Keratinocyte (primary cell): ENCODE measurements around the gene IRX4. TPM values are rescaled to one million over a fixed set of nuclear protein-coding genes. Genes with fewer than 3 reads are reported as not detected.

Source experiments
- DNase-seq: peaks from one replicate; pipeline ENCODE4 v3.0.0-alpha.2; 2011; ENCODE audit warnings: low read depth, missing footprints, low spot score
- FAIRE-seq: peaks from 2 replicates; lab custom pipeline; 2011; peaks lifted over from hg19 to GRCh38; lab: Jason Lieb, UNC
- H2AFZ ChIP-seq: 2 replicates; pipeline ENCODE4 v1.6.0; 2012; ENCODE audit warnings: low read length, control low read depth, inconsistent platforms; ENCODE audit not compliant: control insufficient read depth
- H3K27ac ChIP-seq: 2 replicates; pipeline ENCODE4 v1.5.1; 2011; ENCODE audit warnings: low read length; ENCODE audit not compliant: control insufficient read depth, insufficient read depth
- H3K27me3 ChIP-seq: 3 replicates; pipeline ENCODE4 v1.6.0; 2011; ENCODE audit warnings: low read length; ENCODE audit not compliant: control insufficient read depth, insufficient read depth; ENCODE audit errors: extremely low read depth
- H3K36me3 ChIP-seq, 2 experiments: 2 replicates in 1 of 2; 3 replicates in 1 of 2; pipeline ENCODE4 v1.5.1; 2011; ENCODE audit warnings: low read length in 2 of 2, mild to moderate bottlenecking in 1 of 2; ENCODE audit not compliant: control insufficient read depth in 2 of 2, insufficient read depth in 2 of 2; ENCODE audit errors: extremely low read depth in 1 of 2
- H3K4me1 ChIP-seq: 3 replicates; pipeline ENCODE4 v1.5.1; 2011; ENCODE audit warnings: low read length; ENCODE audit not compliant: control insufficient read depth, insufficient read depth; ENCODE audit errors: extremely low read depth
- H3K4me2 ChIP-seq: 3 replicates; pipeline ENCODE4 v1.6.0; 2011; ENCODE audit warnings: low read depth, low read length; ENCODE audit not compliant: control insufficient read depth, insufficient read depth; ENCODE audit errors: extremely low read depth
- H3K4me3 ChIP-seq, 3 experiments: fragments of 200-600 bp in 1 of 3; sonication (generic) in 1 of 3; 2 replicates in 2 of 3; 3 replicates in 1 of 3; pipeline ENCODE4 v1.5.1; 2011 to 2016; ENCODE audit warnings: low read length in 3 of 3, mild to moderate bottlenecking in 3 of 3, control low read depth in 2 of 3, inconsistent platforms in 1 of 3, low read depth in 1 of 3, mixed read lengths in 1 of 3, mixed run types in 1 of 3, moderate library complexity in 1 of 3; ENCODE audit not compliant: control insufficient read depth in 2 of 3, insufficient read depth in 2 of 3; ENCODE audit errors: extremely low read depth in 1 of 3
- H3K79me2 ChIP-seq: 2 replicates; pipeline ENCODE4 v1.6.0; 2012; ENCODE audit warnings: low read length; ENCODE audit not compliant: control insufficient read depth, insufficient read depth
- H3K9ac ChIP-seq: 3 replicates; pipeline ENCODE4 v1.6.0; 2011; ENCODE audit warnings: low read length; ENCODE audit not compliant: control insufficient read depth, insufficient read depth; ENCODE audit errors: extremely low read depth
- H3K9me1 ChIP-seq: 3 replicates; pipeline ENCODE4 v1.6.0; 2011; ENCODE audit warnings: low read length; ENCODE audit not compliant: control insufficient read depth, insufficient read depth; ENCODE audit errors: extremely low read depth
- H3K9me3 ChIP-seq: 2 replicates; pipeline ENCODE4 v1.5.1; 2012; ENCODE audit warnings: low read depth, low read length; ENCODE audit not compliant: control insufficient read depth
- H4K20me1 ChIP-seq: 3 replicates; pipeline ENCODE4 v1.6.0; 2011; ENCODE audit warnings: low read length; ENCODE audit not compliant: control insufficient read depth, insufficient read depth; ENCODE audit errors: extremely low read depth
- EZH2 ChIP-seq: IDR thresholded peaks from one replicate; pipeline ENCODE4 v1.6.1; 2012; ENCODE audit warnings: inconsistent platforms, mild to moderate bottlenecking, low read length, moderate library complexity
- dilution Hi-C: fragments of 300-500 bp; cut with MboI; formaldehyde crosslinking; loops from one replicate; pipeline ENCODE4 v1.7.0; 2020; ENCODE audit warnings: low sequenced_read_pairs; ENCODE audit not compliant: extremely low pct_ligation_motif_present
- polyA plus RNA-seq, 5 experiments: library from polyadenylated mRNA; depleted of rRNA in 3 of 5; stranded (reverse) in 3 of 5; stranded (forward) in 1 of 5; unstranded in 1 of 5; fragments of >200 nt; gene quantifications; 1 replicate in 1 of 5; 2 replicates in 3 of 5; 3 replicates in 1 of 5; pipeline versions ENCODE4 v1.2.1 to v1.2.3, GENCODE V29; 2011 to 2012; ENCODE audit warnings: missing spikeins in 2 of 5, low read depth in 1 of 5, low replicate concordance in 1 of 5
- TF ChIP-seq, protein P1 (sequence below), 3 experiments: IDR thresholded peaks in 1 of 3; conservative IDR thresholded peaks in 1 of 3; optimal IDR thresholded peaks in 1 of 3; 2 replicates in 2 of 3; 3 replicates in 1 of 3; pipeline versions ENCODE3 to v1.5.1; 2011; ENCODE audit warnings: low read length in 3 of 3, mild to moderate bottlenecking in 3 of 3, moderate library complexity in 2 of 3, control low read depth in 1 of 3, inconsistent platforms in 1 of 3; ENCODE audit not compliant: insufficient read depth in 2 of 3; ENCODE audit errors: extremely low read depth in 1 of 3

IRX4 gene
- polyA plus RNA-seq, 1 donor (not counting 4 experiments of a cell fraction or from before 2014, with no cell fraction given) = 18.2 TPM

DNA sequence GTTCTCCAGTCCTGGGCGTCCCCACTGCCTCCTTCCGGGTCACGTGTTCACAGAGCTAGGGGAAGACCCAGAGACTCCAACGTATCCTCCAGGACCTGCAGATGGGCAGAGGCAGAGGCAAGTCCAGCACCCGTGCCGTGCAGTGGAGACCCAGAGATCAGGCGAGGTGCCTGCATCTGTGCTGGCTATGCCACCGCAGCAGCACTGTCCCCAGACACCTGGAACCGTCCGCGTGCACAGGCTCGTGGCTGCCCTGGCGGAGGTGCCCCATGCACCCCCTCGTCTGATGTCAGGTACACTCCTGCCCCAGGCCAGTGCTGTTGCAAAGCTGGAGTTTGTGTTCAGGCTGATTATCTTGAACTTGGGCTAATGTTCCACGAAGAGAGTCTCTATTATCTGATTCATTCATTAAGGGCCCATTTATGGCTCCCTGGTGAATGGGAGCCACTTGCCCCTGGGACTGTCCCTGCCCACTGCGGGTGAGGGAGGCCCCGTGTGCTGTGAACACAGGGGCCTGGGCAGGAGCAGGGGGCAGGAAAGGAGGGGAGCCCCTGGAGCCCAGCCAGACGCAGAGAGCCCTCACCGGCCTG, 13.7 kb downstream of the IRX4 start:
- Histone ChIP-seq H3K4me2 (no peak overlapping the region), H3K79me2 (no peaks in the 10 kb centered on the region), H3K36me3 (no peaks in the 10 kb centered on the region), H3K9me3 (peaks cover 2% of the 10 kb centered on the region), H3K9me1 (no peaks in the 10 kb centered on the region), H3K9ac (no peak overlapping the region), H2AFZ (no peak overlapping the region), H3K27ac (no peak overlapping the region), H3K27me3 (peaks cover 25% of the 10 kb centered on the region), H3K4me1 (no peaks in the 10 kb centered on the region), H4K20me1 (no peaks in the 10 kb centered on the region), H3K4me3 (no peak overlapping the region)
- no peak for DNase-seq
- FAIRE-seq = no peak
- TF ChIP-seq, protein P1, sequence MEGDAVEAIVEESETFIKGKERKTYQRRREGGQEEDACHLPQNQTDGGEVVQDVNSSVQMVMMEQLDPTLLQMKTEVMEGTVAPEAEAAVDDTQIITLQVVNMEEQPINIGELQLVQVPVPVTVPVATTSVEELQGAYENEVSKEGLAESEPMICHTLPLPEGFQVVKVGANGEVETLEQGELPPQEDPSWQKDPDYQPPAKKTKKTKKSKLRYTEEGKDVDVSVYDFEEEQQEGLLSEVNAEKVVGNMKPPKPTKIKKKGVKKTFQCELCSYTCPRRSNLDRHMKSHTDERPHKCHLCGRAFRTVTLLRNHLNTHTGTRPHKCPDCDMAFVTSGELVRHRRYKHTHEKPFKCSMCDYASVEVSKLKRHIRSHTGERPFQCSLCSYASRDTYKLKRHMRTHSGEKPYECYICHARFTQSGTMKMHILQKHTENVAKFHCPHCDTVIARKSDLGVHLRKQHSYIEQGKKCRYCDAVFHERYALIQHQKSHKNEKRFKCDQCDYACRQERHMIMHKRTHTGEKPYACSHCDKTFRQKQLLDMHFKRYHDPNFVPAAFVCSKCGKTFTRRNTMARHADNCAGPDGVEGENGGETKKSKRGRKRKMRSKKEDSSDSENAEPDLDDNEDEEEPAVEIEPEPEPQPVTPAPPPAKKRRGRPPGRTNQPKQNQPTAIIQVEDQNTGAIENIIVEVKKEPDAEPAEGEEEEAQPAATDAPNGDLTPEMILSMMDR (optimal IDR thresholded peaks at IDR 0.05 in 1 of 3, IDR thresholded peaks at IDR 0.05 in 1 of 3, conservative IDR thresholded peaks at IDR 0.05 in 1 of 3; ENCODE audit: extremely low read depth in 1 of 3, insufficient read depth in 2 of 3, low read length in 3 of 3) = no peak
- dilution Hi-C loops = no loop called here

DNA sequence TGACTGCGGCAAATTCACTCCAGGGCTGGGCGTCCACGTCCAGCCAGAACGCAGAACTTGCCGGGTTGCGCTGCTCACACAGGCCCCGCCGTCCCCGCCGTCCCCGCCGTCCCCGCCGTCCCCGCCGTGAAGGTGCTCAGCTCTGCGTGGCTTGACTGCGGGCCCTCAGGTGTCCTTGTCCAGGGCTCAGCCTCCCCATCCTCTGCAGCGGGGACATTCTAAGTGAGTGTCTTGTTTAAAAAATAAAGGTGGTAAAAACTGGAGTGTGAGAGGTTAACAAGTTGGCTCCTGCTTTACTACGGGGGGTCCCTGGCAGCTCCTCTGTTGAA, 14.9 kb downstream of the IRX4 start:
- H3K4me2 ChIP-seq = no peak overlapping the region
- no peak overlapping the region for H3K27ac ChIP-seq
- no peaks in the 10 kb centered on the region for H3K9me1 ChIP-seq
- no peak overlapping the region for H3K9ac ChIP-seq
- H3K36me3 ChIP-seq = no peaks in the 10 kb centered on the region
- H3K4me1 ChIP-seq = no peaks in the 10 kb centered on the region
- peaks cover 2% of the 10 kb centered on the region for H3K9me3 ChIP-seq
- peaks cover 25% of the 10 kb centered on the region for H3K27me3 ChIP-seq
- DNase-seq (no peak), FAIRE-seq (no peak)
- H4K20me1 ChIP-seq = no peaks in the 10 kb centered on the region
- dilution Hi-C loops = no loop called here
- no peak overlapping the region for H2AFZ ChIP-seq
- TF ChIP-seq EZH2 = no peak
- TF ChIP-seq, protein P1 (optimal IDR thresholded peaks at IDR 0.05 in 1 of 3, IDR thresholded peaks at IDR 0.05 in 1 of 3, conservative IDR thresholded peaks at IDR 0.05 in 1 of 3; ENCODE audit: extremely low read depth in 1 of 3, insufficient read depth in 2 of 3, low read length in 3 of 3) = no peak
- no peaks in the 10 kb centered on the region for H3K79me2 ChIP-seq
- H3K4me3 ChIP-seq = no peak overlapping the region
